SIG-M5 (cell line): ENCODE measurements around the gene HLF.

ENCODE experiments used
- DNase-seq: peaks from one replicate; lab custom pipeline; 2025; lab: John Stamatoyannopoulos, UW

Gene HLF

GRCh38 chr17:55308613-55309391, 44.0 kb downstream of the HLF start:
- no peak for DNase-seq

- DNase-seq: no peak
Observed at GRCh38 chr17:55311767-55312375, 47.1 kb downstream of the HLF start.

- no peak for DNase-seq
Observed at GRCh38 chr17:55312852-55313251, 48.1 kb downstream of the HLF start.

- no peak for DNase-seq
Observed at GRCh38 chr17:55314061-55314783, 49.5 kb downstream of the HLF start.

- no peak for DNase-seq
Observed at GRCh38 chr17:55314784-55315491, 50.2 kb downstream of the HLF start.

GRCh38 chr17:55316499-55316898, 51.7 kb downstream of the HLF start:
- no peak for DNase-seq

- no peak for DNase-seq
Observed at GRCh38 chr17:55317284-55317683, 52.5 kb downstream of the HLF start.

GRCh38 chr17:55318081-55318480, 53.3 kb downstream of the HLF start:
- no peak for DNase-seq

GRCh38 chr17:55318715-55319487, 54.1 kb downstream of the HLF start:
- DNase-seq: no peak

GRCh38 chr17:55319933-55320593, 55.3 kb downstream of the HLF start:
- no peak for DNase-seq

- DNase-seq: no peak
Observed at GRCh38 chr17:55320594-55321426, 56.0 kb downstream of the HLF start.

- no peak for DNase-seq
Observed at GRCh38 chr17:55321427-55322060, 56.8 kb downstream of the HLF start.

- no peak for DNase-seq
Observed at GRCh38 chr17:55322453-55322985, 57.8 kb downstream of the HLF start.

- DNase-seq: no peak
Observed at GRCh38 chr17:55323518-55324295, 58.9 kb downstream of the HLF start.

GRCh38 chr17:55324296-55324978, 59.7 kb downstream of the HLF start:
- no peak for DNase-seq

- no peak for DNase-seq
Observed at GRCh38 chr17:55325406-55325805, 60.6 kb downstream of the HLF start.

GRCh38 chr17:55326030-55326429, 61.3 kb downstream of the HLF start:
- DNase-seq: no peak
